NOMO-1 (cell line): ENCODE data around the gene FAU.

Experiments used
- DNase-seq, 2 experiments: peaks; one replicate each; lab custom pipeline; 2025; ENCODE audit not compliant: unreplicated experiment in 2 of 2; lab: John Stamatoyannopoulos, UW

The FAU gene

DNA sequence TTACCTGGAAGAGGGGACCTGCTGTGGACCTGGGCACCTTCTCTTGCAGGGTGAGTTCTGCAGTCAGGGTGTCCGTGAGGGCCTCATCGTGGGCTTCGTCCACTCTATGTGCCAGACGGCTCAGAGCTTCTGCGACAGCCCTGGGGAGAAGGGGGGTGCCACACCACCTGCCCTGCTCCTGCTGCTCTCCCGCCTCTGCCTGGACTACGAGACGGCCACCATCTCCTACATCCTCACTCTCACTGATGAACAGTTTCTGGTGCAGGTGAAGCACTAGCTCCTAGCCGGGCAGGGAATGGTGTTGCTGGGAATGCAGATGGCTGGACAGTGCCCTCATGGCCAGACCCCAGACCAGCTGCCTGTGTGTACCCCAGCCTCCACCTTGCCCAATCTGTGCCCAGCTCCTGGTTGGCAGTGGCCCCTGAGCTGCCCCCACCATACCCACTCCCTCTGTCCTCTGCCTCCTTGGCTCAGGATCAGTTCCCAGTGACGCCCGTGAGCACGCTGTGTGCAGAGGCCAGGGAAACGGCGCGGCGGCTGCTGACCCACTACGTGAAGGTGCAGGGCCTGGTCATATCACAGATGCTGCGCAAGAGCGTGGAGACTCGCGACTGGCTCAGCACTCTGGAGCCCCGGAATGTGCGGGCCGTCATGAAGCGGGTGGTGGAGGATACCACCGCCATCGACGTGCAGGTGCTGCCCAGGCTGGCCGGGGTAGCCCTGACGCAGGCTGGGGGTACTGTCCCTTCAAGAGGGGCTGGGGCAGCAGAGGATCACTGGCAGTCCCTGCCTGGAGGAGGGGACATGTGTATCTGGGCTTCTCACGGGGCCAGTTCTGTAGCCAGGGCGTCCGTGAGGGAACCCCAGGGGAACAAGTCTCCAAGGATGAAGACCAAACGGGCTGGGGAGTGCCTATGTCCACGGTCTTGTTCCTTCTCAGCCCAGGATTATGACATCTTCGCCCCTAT lies 12.4 kb downstream of the FAU start:
- no peak for DNase-seq

DNA sequence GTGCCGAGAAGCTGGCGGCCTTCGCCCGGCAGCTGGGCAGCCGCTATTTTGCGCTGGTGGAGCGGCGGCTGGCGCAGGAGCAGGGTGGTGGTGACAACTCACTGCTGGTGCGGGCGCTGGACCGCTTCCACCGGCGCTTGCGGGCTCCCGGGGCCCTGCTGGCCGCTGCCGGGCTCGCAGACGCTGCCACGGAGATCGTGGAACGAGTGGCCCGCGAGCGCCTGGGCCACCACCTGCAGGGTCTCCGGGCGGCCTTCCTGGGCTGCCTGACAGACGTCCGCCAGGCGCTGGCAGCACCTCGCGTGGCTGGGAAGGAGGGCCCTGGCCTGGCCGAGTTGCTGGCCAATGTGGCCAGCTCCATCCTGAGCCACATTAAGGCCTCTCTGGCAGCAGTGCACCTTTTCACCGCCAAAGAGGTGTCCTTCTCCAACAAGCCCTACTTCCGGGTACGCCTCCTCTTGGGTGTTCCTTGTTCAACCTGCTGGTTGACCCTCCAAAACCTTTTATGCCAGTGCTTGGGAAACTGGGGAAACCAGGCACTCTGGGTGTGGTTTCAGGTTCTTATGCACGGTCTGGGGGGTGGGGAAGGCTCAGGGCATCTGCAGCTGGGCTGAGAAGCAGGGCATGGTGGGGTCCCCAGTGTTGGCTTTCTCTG lies 13.3 kb downstream of the FAU start:
- DNase-seq: no peak

DNA sequence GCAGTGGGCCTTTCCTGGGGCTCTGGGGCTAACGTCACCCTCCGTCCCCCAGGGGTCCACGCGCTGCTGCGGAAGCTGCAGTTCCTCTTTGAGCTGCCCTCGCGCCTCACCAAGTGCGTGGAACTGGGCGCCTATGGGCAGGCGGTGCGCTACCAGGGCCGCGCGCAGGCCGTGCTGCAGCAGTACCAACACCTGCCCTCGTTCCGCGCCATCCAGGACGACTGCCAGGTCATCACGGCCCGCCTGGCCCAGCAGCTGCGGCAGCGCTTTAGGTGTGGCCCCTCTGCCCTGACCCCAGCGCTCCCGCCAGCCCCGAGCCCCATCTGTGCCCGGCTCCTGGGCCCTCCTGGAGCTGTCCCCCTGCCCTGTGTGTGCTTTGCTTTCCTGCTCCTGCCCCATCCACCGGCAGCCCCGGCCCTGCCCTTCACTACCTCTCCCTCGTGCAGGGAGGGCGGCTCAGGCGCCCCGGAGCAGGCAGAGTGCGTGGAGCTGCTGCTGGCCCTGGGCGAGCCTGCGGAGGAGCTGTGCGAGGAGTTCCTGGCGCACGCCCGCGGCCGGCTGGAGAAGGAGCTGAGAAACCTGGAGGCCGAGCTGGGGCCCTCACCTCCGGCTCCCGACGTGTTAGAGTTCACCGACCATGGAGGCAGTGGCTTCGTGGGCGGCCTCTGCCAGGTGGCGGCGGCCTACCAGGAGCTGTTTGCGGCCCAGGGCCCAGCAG lies 14.0 kb downstream of the FAU start:
- no peak for DNase-seq

DNA sequence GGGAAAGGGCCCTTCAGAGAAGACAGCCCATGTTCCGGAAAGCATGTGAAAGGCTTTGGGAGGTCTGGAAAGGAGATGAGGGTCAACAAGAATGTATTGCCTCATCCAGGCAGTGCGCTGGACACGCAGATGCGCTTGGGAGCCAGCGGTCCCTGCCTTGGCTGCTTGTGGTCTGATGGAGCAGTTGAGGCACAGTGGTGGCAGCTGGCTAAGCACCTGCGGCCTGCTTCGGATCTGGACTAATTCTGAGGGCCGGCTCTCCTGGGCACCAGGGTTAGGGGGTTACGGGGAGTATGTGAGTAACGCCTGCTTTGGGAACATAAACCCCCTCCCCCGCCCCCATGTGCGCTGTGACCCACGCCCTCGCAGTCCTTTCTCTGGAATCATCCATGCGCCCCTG lies 14.9 kb downstream of the FAU start:
- DNase-seq: no peak

DNA sequence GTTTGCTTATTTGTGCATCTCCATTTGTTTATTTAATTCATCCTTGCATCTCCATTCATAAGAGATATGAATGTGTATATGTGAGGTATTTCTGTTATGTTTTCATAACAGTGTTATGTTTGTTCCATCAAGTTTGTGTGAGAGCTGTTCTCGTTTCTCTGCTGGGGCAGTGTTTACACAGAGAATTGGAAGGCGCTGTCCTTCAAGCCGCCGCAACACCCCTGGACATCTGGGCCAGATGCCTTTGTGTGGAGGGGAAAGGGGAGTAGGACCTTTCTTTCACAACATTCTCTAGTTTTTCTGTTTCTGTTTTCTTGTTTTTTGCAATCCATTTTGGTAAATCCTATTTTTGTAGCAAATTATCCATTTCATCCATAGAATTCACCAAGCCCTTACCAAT lies 17.3 kb downstream of the FAU start:
- no peak for DNase-seq

DNA sequence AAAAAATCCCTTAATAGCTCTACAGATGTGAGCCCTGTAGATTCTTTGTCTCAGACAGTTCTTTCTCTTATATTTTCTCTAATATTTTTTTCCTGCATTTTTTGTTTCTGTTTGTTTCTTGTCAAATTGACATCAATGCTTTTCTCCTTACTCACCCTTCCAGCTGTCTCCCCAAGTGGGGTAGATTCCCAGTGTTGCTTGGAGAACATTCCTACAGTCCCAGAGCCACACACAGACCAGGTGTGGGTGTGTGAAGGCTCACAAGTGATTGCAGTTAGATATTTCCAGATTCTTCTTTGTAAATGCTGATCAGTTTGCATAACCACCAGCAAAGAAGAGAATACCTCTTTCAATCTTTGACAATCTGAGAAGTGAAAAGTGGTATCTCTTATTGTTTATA lies 18.5 kb downstream of the FAU start:
- DNase-seq: no peak

DNA sequence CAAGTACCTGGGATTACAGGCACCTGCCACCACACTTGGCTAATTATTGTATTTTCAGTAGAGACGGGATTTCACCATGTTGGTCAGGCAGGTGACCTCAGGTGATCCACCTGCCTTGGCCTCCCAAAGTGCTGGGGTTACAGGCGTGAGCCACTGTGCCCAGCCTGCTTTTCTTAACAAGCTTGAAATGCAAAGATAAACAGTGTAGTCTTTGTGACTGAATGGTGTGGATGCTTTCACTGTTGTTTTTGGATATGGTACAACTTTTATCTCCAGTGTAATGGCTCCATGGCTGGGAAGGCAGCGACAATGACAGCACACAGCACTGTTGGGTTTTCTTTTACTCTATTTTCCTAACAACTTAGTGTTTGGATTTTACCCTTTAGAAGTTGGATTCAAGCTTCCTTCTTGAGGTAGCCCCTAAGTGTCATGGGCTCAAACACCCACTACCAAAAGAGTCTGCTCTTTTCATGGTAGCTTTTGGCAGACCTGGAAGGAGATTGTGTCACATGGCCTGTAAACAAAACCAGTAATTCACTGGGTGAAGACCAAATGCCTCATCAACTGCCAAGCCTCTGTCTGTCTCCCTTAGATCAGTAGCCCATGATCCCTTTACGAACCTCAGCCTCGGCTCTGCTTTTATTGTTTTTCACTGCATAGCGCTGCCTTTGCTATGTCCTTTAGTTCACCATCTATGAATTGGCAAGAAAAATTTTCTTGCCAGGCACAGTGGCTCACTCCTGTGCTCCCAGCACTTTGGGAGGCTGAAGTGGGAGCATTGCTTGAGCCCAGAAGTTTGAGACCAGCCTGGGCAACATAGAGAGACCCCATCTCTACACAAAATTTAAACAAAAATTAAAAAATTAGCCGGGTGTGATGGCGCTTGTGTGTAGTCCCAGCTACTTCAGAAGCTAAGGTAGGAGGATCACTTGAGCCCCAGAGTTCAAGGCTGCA lies 19.5 kb downstream of the FAU start:
- DNase-seq: no peak

DNA sequence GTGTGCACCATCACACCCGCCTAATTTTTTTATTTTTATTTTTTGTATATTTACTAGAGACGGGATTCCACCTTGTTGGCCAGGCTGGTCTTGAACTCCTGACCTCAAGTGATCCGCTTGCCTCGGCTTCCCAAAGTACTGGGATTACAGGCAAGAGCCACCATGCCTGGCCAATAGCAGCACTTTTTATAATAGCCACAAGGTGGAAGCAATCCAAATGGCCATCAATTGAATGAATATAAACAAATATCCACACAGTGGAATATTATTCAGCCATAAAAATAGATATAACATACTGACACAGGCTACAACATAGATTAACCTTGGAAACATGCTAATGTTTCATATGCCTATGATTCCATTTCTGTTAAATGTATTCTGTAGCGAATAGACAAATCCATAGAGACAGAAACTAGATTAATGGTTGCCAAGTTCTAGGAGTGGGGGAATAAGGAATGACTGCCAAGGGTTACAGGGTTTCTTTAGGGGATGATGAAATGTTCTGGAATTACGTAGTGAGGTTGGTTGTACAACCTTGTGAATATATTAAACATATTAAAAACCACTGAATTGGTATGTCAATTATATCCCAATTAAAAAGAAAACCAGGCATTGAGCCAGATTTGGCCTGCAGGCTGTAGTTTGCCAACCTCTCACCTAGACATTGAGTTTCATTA lies 21.1 kb downstream of the FAU start:
- DNase-seq: no peak

DNA sequence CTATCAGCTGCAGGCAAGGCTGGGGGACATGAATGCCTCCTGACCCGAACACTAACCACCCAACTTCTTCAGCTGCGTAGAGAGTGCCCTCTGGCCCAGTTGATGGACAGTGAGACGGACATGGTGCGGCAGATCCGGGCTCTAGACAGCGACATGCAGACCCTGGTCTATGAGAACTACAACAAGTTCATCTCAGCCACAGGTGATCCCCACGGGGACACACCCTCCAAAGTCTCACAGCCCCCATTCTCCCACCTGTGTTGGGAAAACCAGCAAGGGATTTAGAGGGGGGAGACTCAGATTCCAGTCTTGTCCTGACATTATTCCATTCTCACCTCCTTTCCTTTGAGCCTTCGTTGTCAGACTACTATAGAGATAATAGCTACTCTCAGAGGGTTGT lies 25.0 kb downstream of the FAU start:
- DNase-seq: no peak

DNA sequence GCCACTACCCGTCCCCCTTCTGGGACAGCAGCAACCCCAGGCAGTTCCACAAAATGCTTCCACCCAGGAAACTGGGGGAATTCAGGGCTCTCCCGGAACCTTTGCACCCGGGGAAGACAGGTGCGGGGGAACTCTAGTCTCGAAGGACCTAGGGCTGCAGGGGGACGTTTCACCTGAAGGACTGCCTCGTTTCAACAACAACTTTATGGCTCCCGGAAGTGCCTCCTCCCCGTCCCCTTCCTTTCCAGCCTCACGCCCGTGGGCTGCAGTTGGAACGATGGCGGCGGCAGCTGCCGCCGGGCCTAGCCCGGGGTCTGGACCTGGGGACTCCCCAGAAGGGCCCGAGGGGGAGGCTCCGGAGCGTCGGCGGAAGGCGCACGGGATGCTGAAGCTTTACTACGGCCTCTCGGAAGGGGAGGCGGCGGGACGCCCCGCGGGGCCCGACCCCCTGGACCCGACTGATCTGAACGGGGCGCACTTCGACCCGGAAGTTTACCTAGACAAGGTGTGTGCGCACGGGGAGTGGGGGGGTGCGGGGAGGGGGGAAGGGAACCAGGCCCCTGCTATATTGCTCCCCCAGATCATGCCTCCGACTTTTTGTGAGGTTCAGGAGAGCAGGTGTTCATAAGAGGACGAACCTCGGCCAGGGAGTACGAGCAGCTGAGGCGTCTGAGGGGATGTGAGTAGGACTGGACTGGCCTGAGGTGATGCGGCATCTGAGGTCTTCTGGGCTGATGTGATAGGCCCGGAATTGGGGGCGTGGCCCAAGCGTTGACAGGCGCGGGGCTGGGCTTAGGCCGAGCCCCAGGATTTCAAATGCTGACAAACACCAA lies 25.7 kb downstream of the FAU start, which contains the start of gene VPS51:
VPS51 (plus strand) TSS at position 241 of the 833 bp plus-strand sequence; CDS start at position 278, 37 bp downstream.
- peak; percentile 88 to 89 for DNase-seq

DNA sequence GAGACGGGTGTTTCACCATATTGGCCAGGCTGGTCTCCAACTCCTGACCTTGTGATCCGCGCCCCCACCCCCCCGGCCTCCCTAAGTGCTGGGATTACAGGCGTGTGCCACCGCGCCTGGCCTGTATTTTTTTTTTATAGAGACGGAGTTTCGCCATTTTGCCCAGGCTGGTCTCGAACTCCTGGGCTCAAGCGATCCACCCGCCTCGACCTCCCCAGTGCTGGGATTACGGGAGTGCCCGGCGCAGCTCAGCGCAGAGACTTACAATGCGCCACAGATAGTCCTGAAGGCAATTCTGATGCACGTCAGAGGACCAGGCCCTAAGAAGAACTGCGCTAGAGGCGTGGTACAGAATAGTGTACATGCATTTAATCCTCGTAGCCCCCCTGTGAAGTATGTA lies 26.5 kb downstream of the FAU start:
- DNase-seq: no peak

DNA sequence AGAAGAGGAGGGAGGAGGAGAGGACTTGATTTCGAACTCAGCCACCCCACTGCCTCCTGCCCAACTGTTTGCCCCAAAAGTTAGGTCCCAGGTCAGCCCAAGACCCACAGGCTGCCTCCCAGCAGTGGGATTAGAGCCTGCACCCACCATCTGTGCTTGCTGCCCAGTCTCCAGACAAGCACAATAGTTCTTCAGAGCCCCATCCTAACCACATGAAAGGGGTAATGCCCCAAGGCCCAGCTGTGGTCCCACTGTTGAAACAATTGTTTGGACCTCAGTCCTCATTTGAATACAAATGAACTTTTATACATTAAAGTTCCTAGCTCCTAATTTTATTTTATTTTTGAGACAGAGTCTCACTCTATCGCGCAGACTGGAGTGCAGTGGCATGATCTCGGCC lies 31.3 kb downstream of the FAU start:
- no peak for DNase-seq

DNA sequence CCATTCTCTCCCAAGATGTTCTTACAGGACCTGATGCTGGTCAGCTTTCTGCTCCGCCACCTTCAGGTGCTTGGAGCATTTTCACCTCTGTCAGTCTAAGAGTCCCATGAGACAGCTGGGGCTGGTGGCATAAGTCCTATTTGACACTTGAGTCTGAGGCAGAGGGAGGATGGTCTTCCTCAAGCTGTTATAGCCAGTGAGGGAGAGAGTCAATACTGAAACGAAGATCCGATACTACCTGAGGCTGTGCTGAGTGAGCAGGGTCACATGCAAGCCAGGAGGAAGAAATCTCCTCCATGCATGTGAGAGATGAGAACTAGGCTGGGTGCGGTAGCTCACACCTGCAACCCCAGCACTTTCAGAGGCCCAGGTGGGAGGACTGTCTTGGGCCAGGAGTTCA lies 32.3 kb downstream of the FAU start:
- DNase-seq: no peak

DNA sequence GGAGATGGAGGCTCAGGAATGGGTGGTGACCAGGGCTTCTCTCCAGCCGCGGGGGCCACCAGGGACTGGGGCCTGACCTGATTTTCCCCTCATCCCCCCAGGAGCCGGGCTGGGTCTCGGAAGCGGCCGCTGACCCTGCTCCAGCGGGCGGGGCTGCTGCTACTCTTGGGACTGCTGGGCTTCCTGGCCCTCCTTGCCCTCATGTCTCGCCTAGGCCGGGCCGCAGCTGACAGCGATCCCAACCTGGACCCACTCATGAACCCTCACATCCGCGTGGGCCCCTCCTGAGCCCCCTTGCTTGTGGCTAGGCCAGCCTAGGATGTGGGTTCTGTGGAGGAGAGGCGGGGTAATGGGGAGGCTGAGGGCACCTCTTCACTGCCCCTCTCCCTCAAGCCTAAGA lies 34.1 kb downstream of the FAU start:
- DNase-seq: no peak

DNA sequence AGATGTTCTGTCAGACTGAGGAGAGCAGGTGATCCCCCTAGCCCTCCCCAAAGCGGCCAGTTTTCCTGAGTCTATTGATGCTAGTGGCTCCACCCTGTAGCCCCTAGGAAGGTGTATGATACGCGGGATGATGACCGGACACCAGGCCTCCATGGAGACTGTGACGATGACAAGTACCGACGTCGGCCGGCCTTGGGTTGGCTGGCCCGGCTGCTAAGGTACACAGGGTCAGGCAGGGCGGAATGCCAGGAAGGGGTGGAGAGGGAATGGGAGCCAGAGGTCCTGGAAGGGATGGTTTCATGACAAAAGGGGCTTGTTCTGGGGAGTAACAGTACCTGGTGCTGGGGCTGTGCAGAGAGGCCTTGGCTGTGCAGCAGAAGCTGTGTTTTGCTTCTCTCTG lies 34.7 kb downstream of the FAU start:
- no peak for DNase-seq

DNA sequence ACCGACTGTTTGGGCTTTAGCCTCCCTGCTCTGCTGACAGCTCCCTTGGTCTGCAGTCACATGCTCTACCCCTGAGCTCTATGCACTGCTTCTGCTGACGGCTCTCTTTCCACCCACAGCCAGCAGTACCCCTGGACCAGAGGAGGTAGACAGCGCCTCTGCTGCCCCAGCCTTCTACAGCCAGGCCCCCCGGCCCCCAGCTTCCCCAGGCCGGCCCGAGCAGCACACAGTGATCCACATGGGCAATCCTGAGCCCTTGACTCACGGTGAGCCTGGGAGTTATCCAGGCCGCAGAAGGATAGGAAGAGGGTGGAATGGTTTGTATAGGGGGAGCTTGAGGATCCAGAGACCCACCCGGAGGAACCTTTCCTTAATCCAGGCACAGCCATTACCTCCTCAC lies 35.1 kb downstream of the FAU start:
- no peak for DNase-seq

DNA sequence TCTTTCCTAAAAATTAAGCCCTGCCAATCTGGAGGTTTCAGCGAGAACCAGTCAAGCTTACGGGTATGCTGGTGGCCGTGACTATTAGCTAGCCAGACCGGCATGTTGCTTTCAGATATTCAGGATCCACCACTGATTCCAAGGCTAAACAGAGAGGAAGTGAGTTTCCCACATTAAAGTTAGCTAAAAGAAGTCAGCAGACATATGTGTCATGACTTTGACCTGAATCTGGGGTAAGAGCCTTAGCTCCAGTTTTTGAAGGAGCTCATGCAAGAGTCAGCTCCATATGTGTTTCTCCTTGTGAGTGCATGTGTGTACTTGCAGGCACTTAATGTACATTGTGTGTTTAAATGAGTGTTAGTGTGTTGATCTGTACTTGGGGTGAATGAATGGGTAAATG lies 36.5 kb downstream of the FAU start:
- no peak for DNase-seq

DNA sequence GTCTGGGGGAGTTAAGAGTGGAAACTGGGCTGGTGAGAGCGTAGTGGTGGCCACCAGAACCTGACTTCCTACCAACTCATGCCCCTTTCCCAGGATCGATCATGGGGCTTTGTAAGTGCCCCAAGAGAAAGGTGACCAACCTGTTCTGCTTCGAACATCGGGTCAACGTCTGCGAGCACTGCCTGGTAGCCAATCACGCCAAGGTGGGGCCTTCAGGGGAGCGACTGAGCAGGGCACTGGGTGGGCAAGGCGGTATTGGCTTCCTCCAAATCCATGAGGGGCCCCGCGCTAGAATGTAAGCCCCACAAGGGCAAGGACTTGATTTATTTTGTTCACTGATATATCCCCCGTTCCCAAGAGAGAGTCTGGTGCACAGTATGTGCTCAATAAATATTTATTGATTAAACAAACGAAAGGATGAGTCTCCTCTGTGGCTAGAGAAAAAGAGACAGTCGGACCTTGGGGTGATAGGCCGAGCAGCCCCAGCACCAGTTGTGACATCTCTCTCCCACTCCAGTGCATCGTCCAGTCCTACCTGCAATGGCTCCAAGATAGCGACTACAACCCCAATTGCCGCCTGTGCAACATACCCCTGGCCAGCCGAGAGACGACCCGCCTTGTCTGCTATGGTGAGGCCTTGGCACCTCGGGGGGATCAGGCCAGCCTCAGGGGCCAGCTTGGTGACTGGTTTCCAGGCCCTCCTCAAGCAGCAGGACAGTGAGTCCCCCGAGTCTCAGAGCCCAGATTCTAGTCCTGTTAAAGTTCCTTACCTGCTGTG lies 37.1 kb downstream of the FAU start:
- DNase-seq: no peak
